Measurements from ENCODE around the gene KCNJ6.

DNA sequence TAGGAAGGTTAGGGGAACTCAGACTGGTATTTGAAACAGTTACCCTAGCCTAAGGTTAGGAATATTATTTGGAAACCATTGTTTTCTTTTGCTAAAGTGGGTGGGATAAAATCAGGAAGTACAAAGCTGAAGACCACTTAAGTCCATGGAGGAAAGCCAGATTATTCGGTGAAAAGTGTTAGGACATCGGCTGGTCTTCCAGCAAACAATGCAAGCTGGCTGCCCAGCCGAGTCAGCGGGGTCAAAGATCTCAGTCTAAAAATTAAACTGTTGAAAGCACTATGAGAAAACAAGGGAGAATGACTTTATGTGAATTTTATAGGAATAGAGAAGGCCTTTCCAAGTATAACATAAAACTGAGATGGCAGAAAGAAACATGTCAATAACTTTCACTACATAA, 231.7 kb downstream of the KCNJ6 start:
- TF ChIP-seq, protein P1, sequence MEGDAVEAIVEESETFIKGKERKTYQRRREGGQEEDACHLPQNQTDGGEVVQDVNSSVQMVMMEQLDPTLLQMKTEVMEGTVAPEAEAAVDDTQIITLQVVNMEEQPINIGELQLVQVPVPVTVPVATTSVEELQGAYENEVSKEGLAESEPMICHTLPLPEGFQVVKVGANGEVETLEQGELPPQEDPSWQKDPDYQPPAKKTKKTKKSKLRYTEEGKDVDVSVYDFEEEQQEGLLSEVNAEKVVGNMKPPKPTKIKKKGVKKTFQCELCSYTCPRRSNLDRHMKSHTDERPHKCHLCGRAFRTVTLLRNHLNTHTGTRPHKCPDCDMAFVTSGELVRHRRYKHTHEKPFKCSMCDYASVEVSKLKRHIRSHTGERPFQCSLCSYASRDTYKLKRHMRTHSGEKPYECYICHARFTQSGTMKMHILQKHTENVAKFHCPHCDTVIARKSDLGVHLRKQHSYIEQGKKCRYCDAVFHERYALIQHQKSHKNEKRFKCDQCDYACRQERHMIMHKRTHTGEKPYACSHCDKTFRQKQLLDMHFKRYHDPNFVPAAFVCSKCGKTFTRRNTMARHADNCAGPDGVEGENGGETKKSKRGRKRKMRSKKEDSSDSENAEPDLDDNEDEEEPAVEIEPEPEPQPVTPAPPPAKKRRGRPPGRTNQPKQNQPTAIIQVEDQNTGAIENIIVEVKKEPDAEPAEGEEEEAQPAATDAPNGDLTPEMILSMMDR (IDR thresholded peaks at IDR 0.05), result no peak
- no peak for TF ChIP-seq POLR2AphosphoS5 (IDR thresholded peaks at IDR 0.05; ENCODE audit: low read depth, low read length)
